Measurements from ENCODE around the gene DENND2C. TPM values are rescaled to one million over a fixed set of nuclear protein-coding genes. Genes with fewer than 3 reads are reported as not detected.

Gene DENND2C
- polyA plus RNA-seq, 1 donor from 2014 or later: 0.26 TPM

GRCh38 chr1:114623364-114623763 is 46.5 kb downstream of the DENND2C start:
- H2AFZ ChIP-seq (ENCODE audit: low read depth, low read length): no peak overlapping the region
- no peaks in the 10 kb centered on the region for H3K9me2 ChIP-seq (ENCODE audit: insufficient read depth, low read length)
- TF ChIP-seq MXI1 (conservative IDR thresholded peaks at IDR 0.05; ENCODE audit: poor library complexity, severe bottlenecking) (no peak), POLR2AphosphoS5 (IDR thresholded peaks at IDR 0.05) (no peak), SMC3 (conservative IDR thresholded peaks at IDR 0.05; ENCODE audit: poor library complexity) (no peak), EP300 (conservative IDR thresholded peaks at IDR 0.05; ENCODE audit: poor library complexity, severe bottlenecking) (no peak), RAD21 (conservative IDR thresholded peaks at IDR 0.05) (no peak), EZH2 (IDR thresholded peaks at IDR 0.05; ENCODE audit: borderline replicate concordance, insufficient read depth, low read length, poor library complexity, severe bottlenecking) (no peak), REST (IDR thresholded peaks at IDR 0.05; ENCODE audit: borderline replicate concordance) (no peak), TAF1 (IDR thresholded peaks at IDR 0.05; ENCODE audit: low read depth) (no peak)
- TF ChIP-seq, protein P1, sequence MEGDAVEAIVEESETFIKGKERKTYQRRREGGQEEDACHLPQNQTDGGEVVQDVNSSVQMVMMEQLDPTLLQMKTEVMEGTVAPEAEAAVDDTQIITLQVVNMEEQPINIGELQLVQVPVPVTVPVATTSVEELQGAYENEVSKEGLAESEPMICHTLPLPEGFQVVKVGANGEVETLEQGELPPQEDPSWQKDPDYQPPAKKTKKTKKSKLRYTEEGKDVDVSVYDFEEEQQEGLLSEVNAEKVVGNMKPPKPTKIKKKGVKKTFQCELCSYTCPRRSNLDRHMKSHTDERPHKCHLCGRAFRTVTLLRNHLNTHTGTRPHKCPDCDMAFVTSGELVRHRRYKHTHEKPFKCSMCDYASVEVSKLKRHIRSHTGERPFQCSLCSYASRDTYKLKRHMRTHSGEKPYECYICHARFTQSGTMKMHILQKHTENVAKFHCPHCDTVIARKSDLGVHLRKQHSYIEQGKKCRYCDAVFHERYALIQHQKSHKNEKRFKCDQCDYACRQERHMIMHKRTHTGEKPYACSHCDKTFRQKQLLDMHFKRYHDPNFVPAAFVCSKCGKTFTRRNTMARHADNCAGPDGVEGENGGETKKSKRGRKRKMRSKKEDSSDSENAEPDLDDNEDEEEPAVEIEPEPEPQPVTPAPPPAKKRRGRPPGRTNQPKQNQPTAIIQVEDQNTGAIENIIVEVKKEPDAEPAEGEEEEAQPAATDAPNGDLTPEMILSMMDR (IDR thresholded peaks at IDR 0.05; ENCODE audit: poor library complexity, severe bottlenecking): no peak
- H3F3A ChIP-seq (ENCODE audit: insufficient read depth, low read length, poor library complexity, severe bottlenecking): no peaks in the 10 kb centered on the region
- H3K27me3 ChIP-seq (ENCODE audit: insufficient read depth, low read depth, low read length): no peaks in the 10 kb centered on the region
- no peaks in the 10 kb centered on the region for H4K20me1 ChIP-seq (ENCODE audit: insufficient read depth)
- no peaks in the 10 kb centered on the region for H3K36me3 ChIP-seq (ENCODE audit: insufficient read depth, low read length)
- no peaks in the 10 kb centered on the region for H3K79me2 ChIP-seq (replicated peaks; ENCODE audit: insufficient read depth, low read length)
- H3K9ac ChIP-seq (ENCODE audit: low read length): no peak overlapping the region
- H3K4me3 ChIP-seq (ENCODE audit: low read length): no peak overlapping the region
- H3K27ac ChIP-seq (ENCODE audit: low read length): no peak overlapping the region
- H3K4me2 ChIP-seq (ENCODE audit: low read length): no peak overlapping the region
- no peaks in the 10 kb centered on the region for H3K9me3 ChIP-seq (ENCODE audit: low read length)

DNA sequence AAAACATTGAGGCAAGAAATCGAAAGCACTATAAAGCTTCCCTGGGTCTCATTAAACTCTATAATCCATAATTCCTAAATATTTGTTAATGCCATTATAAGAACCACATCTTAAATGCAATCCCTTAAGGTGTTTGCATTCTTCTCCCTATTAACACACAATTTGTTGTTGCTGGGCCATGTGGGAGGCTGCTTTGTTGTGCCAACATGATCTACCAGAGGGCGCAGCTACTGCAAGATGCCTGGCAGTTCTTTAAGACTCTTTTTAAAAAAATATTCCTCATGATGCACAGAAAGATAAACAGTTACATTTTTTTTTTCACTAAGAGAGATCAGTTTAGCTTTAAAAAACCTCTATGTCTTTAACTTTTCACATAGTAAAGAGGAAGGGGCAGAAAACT is 49.4 kb downstream of the DENND2C start:
- Histone ChIP-seq H3K9me3 (ENCODE audit: low read length) (no peaks in the 10 kb centered on the region), H3K4me3 (ENCODE audit: low read length) (no peak overlapping the region), H3K9me2 (ENCODE audit: insufficient read depth, low read length) (no peaks in the 10 kb centered on the region), H3K27me3 (ENCODE audit: insufficient read depth, low read depth, low read length) (no peaks in the 10 kb centered on the region), H2AFZ (ENCODE audit: low read depth, low read length) (no peak overlapping the region), H4K20me1 (ENCODE audit: insufficient read depth) (no peaks in the 10 kb centered on the region), H3F3A (ENCODE audit: insufficient read depth, low read length, poor library complexity, severe bottlenecking) (no peaks in the 10 kb centered on the region), H3K79me2 (replicated peaks; ENCODE audit: insufficient read depth, low read length) (no peaks in the 10 kb centered on the region), H3K9ac (ENCODE audit: low read length) (no peak overlapping the region), H3K4me2 (ENCODE audit: low read length) (no peak overlapping the region), H3K36me3 (ENCODE audit: insufficient read depth, low read length) (no peaks in the 10 kb centered on the region), H3K27ac (ENCODE audit: low read length) (no peak overlapping the region)
- TF ChIP-seq REST (IDR thresholded peaks at IDR 0.05; ENCODE audit: borderline replicate concordance) (no peak), SMC3 (conservative IDR thresholded peaks at IDR 0.05; ENCODE audit: poor library complexity) (no peak), EZH2 (IDR thresholded peaks at IDR 0.05; ENCODE audit: borderline replicate concordance, insufficient read depth, low read length, poor library complexity, severe bottlenecking) (no peak), RAD21 (conservative IDR thresholded peaks at IDR 0.05) (no peak), EP300 (conservative IDR thresholded peaks at IDR 0.05; ENCODE audit: poor library complexity, severe bottlenecking) (no peak), MXI1 (conservative IDR thresholded peaks at IDR 0.05; ENCODE audit: poor library complexity, severe bottlenecking) (no peak), POLR2AphosphoS5 (IDR thresholded peaks at IDR 0.05) (no peak), TAF1 (IDR thresholded peaks at IDR 0.05; ENCODE audit: low read depth) (no peak)
- TF ChIP-seq, protein P1 (IDR thresholded peaks at IDR 0.05; ENCODE audit: poor library complexity, severe bottlenecking): no peak
